NCI-H526 treated with DMSO at 0.1 percent for 48 hours (cell line): ENCODE measurements around the gene LEKR1.

Experiments used
- DNase-seq: peaks from one replicate; lab custom pipeline; 2025; lab: John Stamatoyannopoulos, UW

LEKR1 gene

GRCh38 chr3:157059181-157059580 is 233.0 kb downstream of the LEKR1 start:
- no peak for DNase-seq

- no peak for DNase-seq
Observed at GRCh38 chr3:157059661-157060060, 233.5 kb downstream of the LEKR1 start.

- DNase-seq, result peak; percentile 96
Observed at GRCh38 chr3:157061265-157061664, 235.1 kb downstream of the LEKR1 start.

DNA sequence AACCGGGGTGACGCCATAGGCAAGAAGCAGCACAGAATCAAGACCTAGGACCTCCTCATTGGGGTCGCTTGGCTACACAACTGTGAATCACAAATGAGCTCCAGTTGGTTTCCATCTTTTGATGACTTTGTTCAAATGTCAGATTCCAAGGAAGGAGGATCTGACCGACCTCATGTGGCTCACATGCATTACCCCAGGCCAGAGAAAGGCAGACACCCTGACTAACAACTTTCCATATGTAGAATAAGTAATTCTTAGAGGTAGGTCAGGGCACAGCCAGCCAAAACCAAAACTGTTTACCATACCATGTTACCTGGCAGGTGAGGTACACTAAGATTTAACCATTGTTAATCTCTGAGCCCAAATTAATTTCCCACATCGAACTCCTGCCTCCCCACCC is 237.3 kb downstream of the LEKR1 start:
- DNase-seq, result no peak

DNA sequence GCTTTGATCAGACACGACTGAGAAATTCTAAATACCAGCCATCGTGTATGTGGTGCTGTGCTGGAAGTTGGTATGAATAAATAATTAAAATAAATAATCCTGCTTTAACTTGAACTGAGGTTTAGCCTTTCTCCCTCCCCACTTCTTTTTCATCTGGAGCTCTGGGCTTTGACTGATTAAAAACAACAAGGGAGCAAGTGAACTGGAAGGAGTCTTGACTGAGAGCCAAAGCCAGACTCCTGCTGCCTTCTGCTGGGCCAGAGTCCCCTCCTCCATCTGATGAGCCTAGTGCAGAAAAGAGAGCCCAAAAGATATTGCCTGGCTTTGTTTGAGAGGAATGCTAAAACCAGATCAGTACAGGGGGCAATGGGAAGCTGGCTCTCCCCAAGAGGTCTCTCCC is 237.8 kb downstream of the LEKR1 start:
- no peak for DNase-seq

GRCh38 chr3:157064402-157064801 is 238.2 kb downstream of the LEKR1 start:
- DNase-seq, result no peak

DNA sequence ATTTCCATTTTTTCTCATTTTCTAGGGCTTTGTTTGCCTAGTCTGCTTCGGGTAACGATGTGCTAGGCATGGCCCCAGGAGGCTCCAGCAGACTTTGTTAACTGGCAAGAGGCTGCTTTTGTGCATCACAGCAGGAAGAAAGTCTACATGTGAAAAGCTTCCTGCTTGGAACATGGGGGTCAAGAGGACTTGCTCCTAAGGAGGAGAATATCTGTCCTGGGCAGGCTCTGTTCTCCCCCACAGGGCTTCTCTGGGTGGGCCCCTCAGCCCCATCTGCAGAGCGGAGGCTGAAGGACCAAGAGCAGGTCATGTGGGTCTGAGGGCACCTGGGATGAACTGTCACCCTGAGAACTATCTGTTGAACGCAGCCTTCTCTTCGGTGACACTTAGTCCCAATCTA is 239.0 kb downstream of the LEKR1 start:
- no peak for DNase-seq

GRCh38 chr3:157066335-157067098 is 240.4 kb downstream of the LEKR1 start:
- DNase-seq, result peak; percentile 65

- DNase-seq, result peak; percentile 88
Observed at GRCh38 chr3:157067114-157067513, 241.0 kb downstream of the LEKR1 start.

DNA sequence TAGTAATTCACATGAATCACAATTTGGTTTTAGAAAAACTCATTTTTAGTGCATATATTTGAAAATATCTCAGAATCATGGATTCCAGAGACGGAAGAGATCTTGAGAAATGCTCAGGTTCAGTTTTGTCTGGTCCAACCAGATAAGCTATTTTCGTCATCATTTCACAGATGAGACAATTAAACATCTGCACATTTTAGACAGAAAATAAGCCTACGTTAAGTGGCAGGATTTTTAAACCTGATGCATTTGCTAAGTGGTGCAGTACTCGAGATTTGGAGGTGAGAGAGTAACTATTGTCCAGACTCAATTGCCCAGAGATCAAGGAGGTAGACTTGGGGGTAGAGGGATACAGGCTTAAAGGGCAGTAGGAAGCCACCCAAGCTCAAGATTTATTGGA is 243.3 kb downstream of the LEKR1 start:
- DNase-seq, result no peak

DNA sequence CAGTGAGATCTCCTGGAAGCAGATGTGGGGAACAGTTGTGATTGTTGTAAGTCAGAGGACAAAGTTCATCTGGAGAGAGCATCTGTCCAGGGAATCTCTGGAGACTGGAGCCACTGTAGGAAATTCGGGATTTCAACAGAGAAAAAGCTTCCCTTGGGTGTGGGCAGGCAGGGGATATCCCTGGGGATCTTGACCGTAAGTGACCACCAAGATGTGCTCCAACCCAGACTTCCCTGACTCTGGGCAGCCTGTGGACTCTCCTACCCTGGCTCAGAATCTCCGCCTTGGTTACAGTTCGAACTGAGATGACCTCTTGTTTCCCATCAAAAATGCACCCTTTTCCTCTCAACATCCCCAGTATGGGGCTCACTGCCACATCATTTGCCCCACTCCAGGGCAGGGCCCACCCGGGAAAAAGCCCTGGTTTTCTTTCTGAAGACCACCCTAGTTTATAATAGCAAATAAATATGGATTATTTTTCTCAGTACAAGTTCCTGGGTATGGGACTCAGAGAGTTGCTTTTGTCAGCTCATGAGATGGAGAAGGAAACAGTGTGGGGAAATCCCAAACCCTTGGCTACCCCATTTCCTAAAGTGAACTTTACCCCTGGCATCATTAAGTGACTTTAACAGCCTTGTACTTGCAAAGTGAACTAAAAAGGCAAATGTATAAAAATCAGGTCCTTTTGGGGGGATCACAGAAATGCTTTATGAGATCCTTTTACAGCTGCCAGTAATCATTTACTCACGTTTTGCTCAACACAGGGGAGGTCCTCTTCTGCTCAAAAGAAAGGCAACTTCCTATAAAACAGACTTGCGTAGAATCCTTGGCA is 243.9 kb downstream of the LEKR1 start:
- no peak for DNase-seq

GRCh38 chr3:157070678-157070999 is 244.5 kb downstream of the LEKR1 start:
- DNase-seq, result no peak

DNA sequence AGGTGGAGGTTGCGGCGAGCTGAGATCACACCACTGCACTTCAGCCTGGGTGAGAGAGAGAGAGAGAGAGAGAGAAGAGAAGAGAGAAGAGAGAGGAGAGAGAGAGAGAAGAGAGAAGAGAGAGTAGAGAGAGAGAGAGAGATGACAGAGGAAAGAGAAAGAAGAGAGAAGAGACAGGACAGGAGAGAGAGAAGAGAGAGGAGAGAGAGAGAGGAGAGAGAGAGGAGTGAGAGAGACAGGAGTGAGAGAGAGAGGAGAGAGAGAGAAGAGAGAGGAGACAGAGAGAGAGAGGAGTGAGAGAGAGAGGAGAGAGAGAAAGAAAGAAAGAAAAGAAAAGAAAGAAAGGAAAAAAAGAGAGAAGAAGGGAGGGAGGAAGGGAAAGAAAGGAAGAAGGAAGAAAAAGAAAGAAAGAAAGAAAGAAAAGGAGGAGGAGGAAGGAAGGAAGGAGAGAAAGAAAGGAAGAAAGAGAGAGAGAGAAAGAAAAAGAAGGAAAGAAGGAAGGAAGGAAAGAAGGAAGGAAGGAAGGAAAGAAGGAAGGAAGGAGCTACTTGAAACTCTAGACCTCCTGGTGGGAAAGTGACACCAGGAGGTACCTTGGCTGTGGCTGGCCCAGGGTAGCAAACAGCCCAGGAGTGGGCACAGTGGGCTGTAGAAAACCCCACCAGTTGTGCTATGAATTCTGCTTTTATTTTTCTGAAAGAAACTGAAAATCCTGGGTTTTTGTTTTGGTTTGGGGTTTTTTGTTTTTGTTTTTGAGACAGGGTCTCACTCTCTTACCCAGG is 245.8 kb downstream of the LEKR1 start:
- no peak for DNase-seq

DNA sequence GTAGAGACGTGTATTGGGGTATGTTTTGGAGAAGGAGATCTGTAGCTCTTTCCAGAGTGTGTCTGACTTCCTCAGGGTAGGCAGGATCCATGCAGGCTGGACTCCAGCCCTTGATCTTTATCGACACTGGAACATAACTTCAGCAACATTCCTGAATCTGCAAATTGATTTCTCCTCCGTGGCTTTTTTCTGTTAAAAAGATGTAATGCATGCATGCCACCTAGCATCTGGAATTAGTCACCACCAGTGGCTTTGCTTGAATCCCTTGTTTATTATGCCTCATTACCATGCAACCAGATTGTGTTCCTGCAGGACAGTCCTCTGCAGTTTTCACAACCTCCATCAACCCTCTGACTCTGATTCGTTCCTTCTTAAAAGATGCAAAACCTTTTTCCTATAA is 247.7 kb downstream of the LEKR1 start:
- DNase-seq, result no peak

- DNase-seq, result no peak
Observed at GRCh38 chr3:157074490-157074889, 248.3 kb downstream of the LEKR1 start.

DNA sequence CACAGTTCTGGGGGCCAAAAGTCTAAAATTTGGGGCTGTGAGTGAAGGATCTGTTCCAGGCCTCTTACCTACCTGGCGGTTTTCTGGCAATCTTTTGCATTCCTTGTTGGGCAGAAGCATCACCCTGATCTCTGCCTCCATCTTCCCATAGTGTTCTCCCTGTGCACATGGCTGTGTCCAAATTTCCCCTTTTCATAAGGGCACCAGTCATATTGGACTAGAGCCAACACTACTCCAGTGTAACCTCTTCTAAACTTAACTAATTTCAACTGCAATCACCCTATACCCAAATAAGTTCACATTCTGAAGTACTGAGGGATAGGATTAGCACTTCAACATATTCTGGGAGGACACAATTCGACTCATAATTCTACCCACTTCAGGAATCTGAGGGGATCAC is 248.8 kb downstream of the LEKR1 start:
- no peak for DNase-seq

DNA sequence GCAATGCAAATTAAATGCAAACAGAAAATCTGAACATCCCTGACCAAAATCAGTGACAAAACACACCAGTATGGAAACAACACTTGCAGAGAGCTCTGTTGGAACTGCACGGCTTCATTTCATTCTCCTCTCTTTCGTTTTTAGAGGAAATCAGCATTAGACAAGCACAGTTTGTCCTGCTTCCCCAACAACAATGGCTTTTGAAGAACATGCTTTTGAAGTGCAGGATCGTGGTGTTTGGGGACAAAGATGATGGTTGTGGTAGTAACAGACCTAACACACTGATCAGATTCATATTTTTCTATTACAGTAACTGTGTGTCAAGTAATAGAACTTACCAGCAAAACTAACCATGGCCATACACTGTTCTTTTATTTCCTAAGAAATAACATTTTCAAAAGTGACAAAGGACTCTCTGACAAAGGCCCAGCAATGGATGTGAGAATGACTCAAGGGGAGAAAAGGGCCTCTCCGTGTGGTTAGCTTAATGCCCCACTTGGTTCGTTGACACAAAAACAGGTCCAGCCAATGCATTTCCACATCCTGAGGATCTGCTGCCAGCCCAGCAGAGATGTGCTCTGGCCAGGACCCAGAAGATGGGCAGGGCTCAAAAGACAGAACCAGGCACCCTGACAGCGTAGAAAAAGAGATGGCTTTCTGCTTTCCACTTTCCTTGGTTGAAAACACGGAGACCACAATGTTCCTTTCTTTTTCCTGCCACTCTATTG is 249.7 kb downstream of the LEKR1 start:
- no peak for DNase-seq

DNA sequence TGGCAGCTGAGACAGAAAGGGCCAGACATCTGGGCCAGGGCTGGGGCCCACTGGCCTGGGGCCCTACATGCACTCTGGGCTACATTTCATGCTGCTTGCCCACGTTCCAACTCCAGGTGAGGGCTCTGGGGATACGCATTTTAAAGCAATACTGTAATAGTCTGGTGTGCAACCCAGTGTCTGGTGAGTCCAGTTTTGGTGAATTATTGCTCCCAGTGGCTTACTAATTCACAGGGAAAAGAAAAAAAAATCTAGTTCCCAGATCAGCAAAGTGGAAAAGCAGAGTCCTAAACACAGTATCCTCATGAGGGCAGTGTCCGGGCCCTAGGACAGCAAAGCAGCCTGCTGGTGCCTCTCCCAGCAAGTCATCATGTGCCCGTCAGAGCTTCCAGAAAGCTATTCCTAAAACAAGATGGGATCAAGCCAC is 251.4 kb downstream of the LEKR1 start:
- no peak for DNase-seq

- DNase-seq, result no peak
Observed at GRCh38 chr3:157078131-157078810, 252.1 kb downstream of the LEKR1 start.

DNA sequence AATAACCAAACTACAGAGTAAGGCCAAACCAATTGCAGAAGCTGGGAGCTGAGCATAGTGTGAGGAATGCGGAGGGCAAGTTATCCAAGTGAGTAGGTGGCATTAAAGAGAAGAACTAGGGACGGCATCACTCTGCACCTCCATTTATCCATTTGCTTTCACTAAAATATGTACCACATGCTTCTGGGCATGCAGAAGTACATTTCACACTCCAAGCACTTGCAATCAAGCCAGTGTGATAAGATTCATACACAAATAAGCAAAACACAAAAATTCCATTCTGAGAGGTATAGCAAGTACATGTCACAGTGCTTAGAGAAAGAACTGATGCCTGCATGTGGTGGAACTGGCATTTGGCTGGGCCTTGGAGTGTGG is 252.6 kb downstream of the LEKR1 start:
- no peak for DNase-seq

GRCh38 chr3:157079676-157080369 is 253.7 kb downstream of the LEKR1 start:
- no peak for DNase-seq
